ENCODE measurements around the gene TMEM201. TPM values are rescaled to one million over a fixed set of nuclear protein-coding genes. Genes with fewer than 3 reads are reported as not detected.

Gene TMEM201
- polyA plus RNA-seq, 2 of the 4 experiments (the other 2 are of a cell fraction) = 1.9 to 8.7 TPM

- TF ChIP-seq REST (IDR thresholded peaks at IDR 0.05) = no peak
- no peak for TF ChIP-seq RARB (CRISPR knock-in tag; IDR thresholded peaks at IDR 0.05)
- no peak for TF ChIP-seq CBX2 (IDR thresholded peaks at IDR 0.05; ENCODE audit: borderline replicate concordance, low read depth)
- TF ChIP-seq, protein P1, sequence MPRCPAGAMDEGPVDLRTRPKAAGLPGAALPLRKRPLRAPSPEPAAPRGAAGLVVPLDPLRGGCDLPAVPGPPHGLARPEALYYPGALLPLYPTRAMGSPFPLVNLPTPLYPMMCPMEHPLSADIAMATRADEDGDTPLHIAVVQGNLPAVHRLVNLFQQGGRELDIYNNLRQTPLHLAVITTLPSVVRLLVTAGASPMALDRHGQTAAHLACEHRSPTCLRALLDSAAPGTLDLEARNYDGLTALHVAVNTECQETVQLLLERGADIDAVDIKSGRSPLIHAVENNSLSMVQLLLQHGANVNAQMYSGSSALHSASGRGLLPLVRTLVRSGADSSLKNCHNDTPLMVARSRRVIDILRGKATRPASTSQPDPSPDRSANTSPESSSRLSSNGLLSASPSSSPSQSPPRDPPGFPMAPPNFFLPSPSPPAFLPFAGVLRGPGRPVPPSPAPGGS (IDR thresholded peaks at IDR 0.05) = no peak
- TF ChIP-seq, protein P2, sequence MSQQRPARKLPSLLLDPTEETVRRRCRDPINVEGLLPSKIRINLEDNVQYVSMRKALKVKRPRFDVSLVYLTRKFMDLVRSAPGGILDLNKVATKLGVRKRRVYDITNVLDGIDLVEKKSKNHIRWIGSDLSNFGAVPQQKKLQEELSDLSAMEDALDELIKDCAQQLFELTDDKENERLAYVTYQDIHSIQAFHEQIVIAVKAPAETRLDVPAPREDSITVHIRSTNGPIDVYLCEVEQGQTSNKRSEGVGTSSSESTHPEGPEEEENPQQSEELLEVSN (IDR thresholded peaks at IDR 0.05; ENCODE audit: borderline replicate concordance, low read depth) = no peak
- TF ChIP-seq, protein P3, sequence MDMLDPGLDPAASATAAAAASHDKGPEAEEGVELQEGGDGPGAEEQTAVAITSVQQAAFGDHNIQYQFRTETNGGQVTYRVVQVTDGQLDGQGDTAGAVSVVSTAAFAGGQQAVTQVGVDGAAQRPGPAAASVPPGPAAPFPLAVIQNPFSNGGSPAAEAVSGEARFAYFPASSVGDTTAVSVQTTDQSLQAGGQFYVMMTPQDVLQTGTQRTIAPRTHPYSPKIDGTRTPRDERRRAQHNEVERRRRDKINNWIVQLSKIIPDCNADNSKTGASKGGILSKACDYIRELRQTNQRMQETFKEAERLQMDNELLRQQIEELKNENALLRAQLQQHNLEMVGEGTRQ (IDR thresholded peaks at IDR 0.05) = no peak
- TF ChIP-seq ZNF302 (CRISPR knock-in tag; IDR thresholded peaks at IDR 0.05) = no peak
These were observed 50.5 kb downstream of the TMEM201 start (continued) for GRCh38 chr1:9639227-9639626.

DNA sequence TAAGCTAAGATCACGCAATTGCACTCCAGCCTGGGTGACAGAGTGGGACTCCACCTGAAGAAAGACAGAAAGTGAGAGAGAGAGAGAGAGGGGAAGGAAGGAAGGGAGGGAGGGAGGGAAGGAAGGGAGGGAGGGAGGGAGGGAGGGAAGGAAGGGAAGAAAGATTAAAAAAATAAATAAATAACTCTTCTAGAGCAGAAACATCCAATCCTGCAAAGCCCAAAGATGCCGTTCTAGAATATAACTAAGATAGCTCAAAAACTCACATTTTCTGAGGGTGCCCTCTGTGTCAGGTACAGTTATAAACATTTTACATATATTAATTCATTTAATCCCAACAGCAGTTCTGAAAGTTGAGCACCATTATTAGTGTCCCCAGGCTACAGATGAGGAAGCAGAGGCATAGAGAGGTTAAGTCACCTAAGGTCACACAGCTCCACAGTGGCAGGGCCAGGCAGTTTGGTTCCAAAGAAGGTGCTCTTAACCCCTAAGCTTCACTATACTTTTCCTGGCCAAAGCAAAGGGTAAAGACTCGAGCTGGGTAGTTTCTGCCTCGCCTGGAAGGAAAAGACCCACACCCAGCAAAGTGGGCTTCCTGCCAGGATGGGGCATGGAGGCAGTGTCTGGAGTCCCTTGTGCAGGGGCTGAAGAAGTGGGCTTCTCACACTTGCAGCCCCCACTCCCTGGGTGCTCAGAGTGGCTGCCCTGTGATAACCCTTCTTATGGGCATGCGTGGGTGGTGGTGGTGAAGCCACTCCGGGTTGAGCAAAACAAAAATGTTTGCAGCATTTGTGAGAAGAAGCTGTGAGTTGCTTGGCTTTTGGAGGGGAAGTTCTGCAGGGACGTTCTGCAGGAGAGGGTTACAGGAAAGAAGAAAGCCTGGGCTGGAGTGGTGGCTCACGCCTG lies 54.9 kb downstream of the TMEM201 start:
- ChIA-PET CTCF (interaction anchor here (1.1 to 3.0 kb wide), 2 partner anchors 17 to 27 kb away, joined by 4 to 13 read pairs; no protein-coding TSS in a partner anchor), POLR2A (no interaction called here)
- H3K9me3 ChIP-seq = no peaks in the 10 kb centered on the region
- DNase-seq (ENCODE audit: low read depth in 1 of 2, low spot score in 1 of 2) (no peak), FAIRE-seq (no peak), ATAC-seq (no peak)
- WGBS (ENCODE audit: missing lambda C conversion rate) = 67% methylated on average over 8 of the region's 8 CpGs
- no peak overlapping the region for H3K4me3 ChIP-seq
- TF ChIP-seq HDAC2 (IDR thresholded peaks at IDR 0.05) (no peak), EHF (CRISPR knock-in tag; IDR thresholded peaks at IDR 0.05) (no peak), ZFP36 (IDR thresholded peaks at IDR 0.05; ENCODE audit: borderline replicate concordance, partially characterized antibody) (no peak), HOXA7 (CRISPR knock-in tag; IDR thresholded peaks at IDR 0.05) (no peak), HOXB13 (CRISPR knock-in tag; IDR thresholded peaks at IDR 0.05; ENCODE audit: low read depth) (no peak), CHD4 (IDR thresholded peaks at IDR 0.05; ENCODE audit: borderline replicate concordance) (no peak), JUNB (IDR thresholded peaks at IDR 0.05) (no peak), POLR2A (IDR thresholded peaks at IDR 0.05; ENCODE audit: low read length) (no peak), ESRRA (IDR thresholded peaks at IDR 0.05; ENCODE audit: borderline replicate concordance, low read length) (no peak), HMGXB4 (CRISPR knock-in tag; IDR thresholded peaks at IDR 0.05; ENCODE audit: borderline replicate concordance) (no peak), MAFK (IDR thresholded peaks at IDR 0.05; ENCODE audit: partially characterized antibody) (no peak), CBX8 (IDR thresholded peaks at IDR 0.05) (no peak), EP300 (IDR thresholded peaks at IDR 0.05) (no peak)
- TF ChIP-seq, protein P4, sequence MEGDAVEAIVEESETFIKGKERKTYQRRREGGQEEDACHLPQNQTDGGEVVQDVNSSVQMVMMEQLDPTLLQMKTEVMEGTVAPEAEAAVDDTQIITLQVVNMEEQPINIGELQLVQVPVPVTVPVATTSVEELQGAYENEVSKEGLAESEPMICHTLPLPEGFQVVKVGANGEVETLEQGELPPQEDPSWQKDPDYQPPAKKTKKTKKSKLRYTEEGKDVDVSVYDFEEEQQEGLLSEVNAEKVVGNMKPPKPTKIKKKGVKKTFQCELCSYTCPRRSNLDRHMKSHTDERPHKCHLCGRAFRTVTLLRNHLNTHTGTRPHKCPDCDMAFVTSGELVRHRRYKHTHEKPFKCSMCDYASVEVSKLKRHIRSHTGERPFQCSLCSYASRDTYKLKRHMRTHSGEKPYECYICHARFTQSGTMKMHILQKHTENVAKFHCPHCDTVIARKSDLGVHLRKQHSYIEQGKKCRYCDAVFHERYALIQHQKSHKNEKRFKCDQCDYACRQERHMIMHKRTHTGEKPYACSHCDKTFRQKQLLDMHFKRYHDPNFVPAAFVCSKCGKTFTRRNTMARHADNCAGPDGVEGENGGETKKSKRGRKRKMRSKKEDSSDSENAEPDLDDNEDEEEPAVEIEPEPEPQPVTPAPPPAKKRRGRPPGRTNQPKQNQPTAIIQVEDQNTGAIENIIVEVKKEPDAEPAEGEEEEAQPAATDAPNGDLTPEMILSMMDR (IDR thresholded peaks at IDR 0.05) = no peak
- TF ChIP-seq, protein P5, sequence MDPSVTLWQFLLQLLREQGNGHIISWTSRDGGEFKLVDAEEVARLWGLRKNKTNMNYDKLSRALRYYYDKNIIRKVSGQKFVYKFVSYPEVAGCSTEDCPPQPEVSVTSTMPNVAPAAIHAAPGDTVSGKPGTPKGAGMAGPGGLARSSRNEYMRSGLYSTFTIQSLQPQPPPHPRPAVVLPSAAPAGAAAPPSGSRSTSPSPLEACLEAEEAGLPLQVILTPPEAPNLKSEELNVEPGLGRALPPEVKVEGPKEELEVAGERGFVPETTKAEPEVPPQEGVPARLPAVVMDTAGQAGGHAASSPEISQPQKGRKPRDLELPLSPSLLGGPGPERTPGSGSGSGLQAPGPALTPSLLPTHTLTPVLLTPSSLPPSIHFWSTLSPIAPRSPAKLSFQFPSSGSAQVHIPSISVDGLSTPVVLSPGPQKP (IDR thresholded peaks at IDR 0.05; ENCODE audit: low read depth, low read length) = no peak
- TF ChIP-seq, protein P3 (IDR thresholded peaks at IDR 0.05) = no peak
- H3K27ac ChIP-seq = no peak overlapping the region
- no peak overlapping the region for H3K4me2 ChIP-seq
- no peaks in the 10 kb centered on the region for H3K4me1 ChIP-seq

Data from A549 (cell line).